WTC11 (cell line): ENCODE data around the gene MPPE1. TPM values are rescaled to one million over a fixed set of nuclear protein-coding genes. Genes with fewer than 3 reads are reported as not detected.
"Not testable (repeated sequence)": the region's sequence is repeated elsewhere in the genome, so short reads cannot be mapped to it uniquely, and the experiment has no call there.

Source experiments
- ATAC-seq: fragments of 200-7000 bp; cut with Tn5 transposase; 2 replicates; pipeline ENCODE4 v1.10.0; 2021; ENCODE audit warnings: mild to moderate bottlenecking, moderate library complexity
- CTCF ChIA-PET: fragments of 300-600 bp; sonication (Branson Sonifier 250); formaldehyde crosslinking; loops from one replicate; lab custom pipeline; 2021; ENCODE audit warnings: antibody characterized with exemption; lab: Charles Lee
- POLR2A ChIA-PET: fragments of 350-600 bp; sonication (Branson Sonifier 250); formaldehyde crosslinking; loops from one replicate; lab custom pipeline; 2021; ENCODE audit warnings: antibody characterized with exemption; lab: Charles Lee
- DNase-seq: peaks from one replicate; pipeline ENCODE4 v3.0.0; 2021; ENCODE audit warnings: low spot score
- H3K27ac Mint-ChIP-seq: 2 replicates; pipeline ENCODE4 v1.8.0; 2021; ENCODE audit warnings: mixed read lengths
- H3K27me3 Mint-ChIP-seq: 2 replicates; pipeline ENCODE4 v1.8.0; 2021; ENCODE audit warnings: low read depth, mild to moderate bottlenecking, moderate library complexity, mixed read lengths
- H3K36me3 Mint-ChIP-seq: 2 replicates; pipeline ENCODE4 v1.8.0; 2021; ENCODE audit warnings: mixed read lengths
- H3K4me1 Mint-ChIP-seq: 2 replicates; pipeline ENCODE4 v1.8.0; 2022; ENCODE audit warnings: mixed read lengths
- H3K4me3 Mint-ChIP-seq: 2 replicates; pipeline ENCODE4 v1.8.0; 2021; ENCODE audit warnings: mild to moderate bottlenecking, moderate library complexity, mixed read lengths
- H3K9me3 Mint-ChIP-seq: 2 replicates; pipeline ENCODE4 v1.8.0; 2021; ENCODE audit warnings: mixed read lengths
- AFF4 ChIP-seq: sonication (generic); formaldehyde crosslinking; IDR thresholded peaks from 2 replicates; pipeline ENCODE4 v1.8.1; 2023; ENCODE audit warnings: mild to moderate bottlenecking, missing genetic modification reagents, borderline replicate concordance
- ARID4B ChIP-seq: sonication (generic); formaldehyde crosslinking; IDR thresholded peaks from 2 replicates; pipeline ENCODE4 v1.8.0; 2023; ENCODE audit warnings: missing genetic modification reagents, mild to moderate bottlenecking, borderline replicate concordance
- ATF6 ChIP-seq: sonication (generic); formaldehyde crosslinking; IDR thresholded peaks from 2 replicates; pipeline ENCODE4 v1.8.1; 2023; ENCODE audit warnings: mild to moderate bottlenecking, missing genetic modification reagents
- CTCF ChIP-seq: fragments of 200-600 bp; IDR thresholded peaks from 2 replicates; pipeline ENCODE4 v1.8.0; 2022; ENCODE audit warnings: antibody characterized with exemption
- E2F4 ChIP-seq: sonication (generic); formaldehyde crosslinking; IDR thresholded peaks from 2 replicates; pipeline ENCODE4 v1.8.1; 2022; ENCODE audit warnings: low read depth, mild to moderate bottlenecking, moderate library complexity, missing genetic modification reagents, borderline replicate concordance
- ESRRA ChIP-seq: sonication (generic); formaldehyde crosslinking; IDR thresholded peaks from 2 replicates; pipeline ENCODE4 v1.8.1; 2022; ENCODE audit warnings: mild to moderate bottlenecking, missing genetic modification reagents, borderline replicate concordance
- GRHL2 ChIP-seq: fragments of 250-450 bp; sonication (Bioruptor Pico); IDR thresholded peaks from 2 replicates; pipeline ENCODE4 v1.8.0; 2022; ENCODE audit warnings: mild to moderate bottlenecking, moderate library complexity; ENCODE audit not compliant: insufficient replicate concordance, severe bottlenecking
- IRF1 ChIP-seq: sonication (generic); formaldehyde crosslinking; IDR thresholded peaks from 2 replicates; pipeline ENCODE4 v1.8.0; 2023; ENCODE audit warnings: missing genetic modification reagents
- MXD4 ChIP-seq: fragments of 250-450 bp; sonication (Bioruptor Pico); IDR thresholded peaks from 2 replicates; pipeline ENCODE4 v1.8.0; 2021; ENCODE audit warnings: mild to moderate bottlenecking, moderate library complexity, borderline replicate concordance
- NFATC4 ChIP-seq: fragments of 250-450 bp; sonication (Bioruptor Pico); IDR thresholded peaks from 2 replicates; pipeline ENCODE4 v1.9.0; 2021; ENCODE audit warnings: mild to moderate bottlenecking
- RORB ChIP-seq: fragments of 250-450 bp; sonication (Bioruptor Pico); IDR thresholded peaks from 2 replicates; pipeline ENCODE4 v1.9.0; 2021; ENCODE audit warnings: mild to moderate bottlenecking
- SP1 ChIP-seq: sonication (generic); formaldehyde crosslinking; conservative IDR thresholded peaks from 2 replicates; pipeline ENCODE4 v1.8.1; 2022; ENCODE audit warnings: missing genetic modification reagents
- TEAD4 ChIP-seq: sonication (generic); formaldehyde crosslinking; IDR thresholded peaks from 2 replicates; pipeline ENCODE4 v1.8.0; 2022; ENCODE audit warnings: mild to moderate bottlenecking, missing genetic modification reagents
- ZNF396 ChIP-seq: fragments of 250-450 bp; sonication (Bioruptor Pico); IDR thresholded peaks from 2 replicates; pipeline ENCODE4 v1.8.0; 2021; ENCODE audit warnings: mild to moderate bottlenecking, moderate library complexity, borderline replicate concordance
- ZNF416 ChIP-seq: fragments of 250-450 bp; sonication (Bioruptor Pico); IDR thresholded peaks from 2 replicates; pipeline ENCODE4 v1.9.0; 2021; ENCODE audit warnings: mild to moderate bottlenecking, inconsistent platforms
- ZNF512 ChIP-seq: sonication (generic); formaldehyde crosslinking; IDR thresholded peaks from 2 replicates; pipeline ENCODE4 v1.8.1; 2022; ENCODE audit warnings: missing genetic modification reagents, borderline replicate concordance
- total RNA-seq: library from RNA; stranded (reverse); gene quantifications from 3 replicates; pipeline ENCODE4 v1.2.3, GENCODE V29; 2021

The MPPE1 gene
- total RNA-seq, 1 experiment from 2014 or later: 29.1 TPM

GRCh38 chr18:11897781-11898180, 10.3 kb downstream of the MPPE1 start (continued):
- TF ChIP-seq TEAD4 (CRISPR knock-in tag): no peak
- TF ChIP-seq ZNF396: no peak

GRCh38 chr18:11892438-11892837, 15.7 kb downstream of the MPPE1 start:
- CTCF ChIA-PET, H3K27ac Mint-ChIP-seq: not testable (repeated sequence)

GRCh38 chr18:11891737-11892136, 16.4 kb downstream of the MPPE1 start:
- ChIA-PET POLR2A (no interaction called here), CTCF (no interaction called here)
- Mint-ChIP-seq H3K36me3 (peaks cover 49% of the 10 kb centered on the region), H3K4me3 (no peak overlapping the region), H3K27ac (no peak overlapping the region), H3K9me3 (no peaks in the 10 kb centered on the region), H3K4me1 (no peaks in the 10 kb centered on the region), H3K27me3 (no peaks in the 10 kb centered on the region)
- no peak for DNase-seq
- ATAC-seq: no peak
- no peak for TF ChIP-seq ZNF512
- no peak for TF ChIP-seq E2F4
- TF ChIP-seq GRHL2 (CRISPR knock-in tag): no peak
- TF ChIP-seq AFF4 (CRISPR knock-in tag): no peak
- no peak for TF ChIP-seq NFATC4
- TF ChIP-seq RORB (CRISPR knock-in tag): no peak
- no peak for TF ChIP-seq SP1 (CRISPR knock-in tag)
- TF ChIP-seq ZNF396: no peak
- no peak for TF ChIP-seq IRF1 (CRISPR knock-in tag)
- no peak for TF ChIP-seq ATF6 (CRISPR knock-in tag)
- no peak for TF ChIP-seq ZNF416
- no peak for TF ChIP-seq ARID4B (CRISPR knock-in tag)
- no peak for TF ChIP-seq CTCF
- TF ChIP-seq MXD4 (CRISPR knock-in tag): no peak
- no peak for TF ChIP-seq ESRRA (CRISPR knock-in tag)

More at GRCh38 chr18:11892438-11892837, 15.7 kb downstream of the MPPE1 start:
- POLR2A ChIA-PET, H3K4me3 Mint-ChIP-seq, DNase-seq, H3K9me3 Mint-ChIP-seq, H3K27me3 Mint-ChIP-seq, ATAC-seq, H3K4me1 Mint-ChIP-seq: not testable (repeated sequence)
- H3K36me3 Mint-ChIP-seq: peaks cover 50% of the 10 kb centered on the region
